Stimulated activated CD4-positive, alpha-beta T cell treated with anti-CD3 and anti-CD28 coated beads, Interleukin-1b, Interleukin-23, amount 100 ng/mL, for 1 hour (primary cell): Measurements from ENCODE around the gene CES5A.
"Not testable (repeated sequence)": the region's sequence is repeated elsewhere in the genome, so short reads cannot be mapped to it uniquely, and the experiment has no call there.

ENCODE experiments used
- DNase-seq, 2 donors: peaks; one replicate each; pipeline ENCODE4 v3.0.0-alpha.2; 2020; ENCODE audit warnings: low read depth in 2 of 2

CES5A gene

GRCh38 chr16:55875273-55875672 lies at the start of gene CES5A:
Gene CES5A (minus strand): TSS chr16:55875373. CDS start chr16:55875221, 152 bp downstream.
- DNase-seq, result no peak

DNA sequence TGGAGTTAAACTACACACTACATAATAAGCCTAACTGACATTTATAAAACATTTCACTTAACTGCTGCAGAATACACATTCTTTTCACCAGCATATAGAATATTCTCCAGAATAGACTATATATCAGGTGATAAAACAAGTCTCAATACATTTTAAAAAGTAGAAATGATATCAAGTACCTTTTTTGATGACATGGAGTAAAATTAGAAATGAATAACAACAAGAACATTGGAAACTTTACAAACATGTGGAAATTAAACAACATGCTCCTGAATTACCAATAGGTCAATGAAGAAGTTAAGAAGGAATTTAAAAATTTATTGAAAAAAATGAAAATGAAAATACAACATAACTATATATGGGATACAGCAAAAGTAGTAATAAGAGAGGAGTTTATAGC lies 47.5 kb upstream of the CES5A start:
- DNase-seq, result no peak

DNA sequence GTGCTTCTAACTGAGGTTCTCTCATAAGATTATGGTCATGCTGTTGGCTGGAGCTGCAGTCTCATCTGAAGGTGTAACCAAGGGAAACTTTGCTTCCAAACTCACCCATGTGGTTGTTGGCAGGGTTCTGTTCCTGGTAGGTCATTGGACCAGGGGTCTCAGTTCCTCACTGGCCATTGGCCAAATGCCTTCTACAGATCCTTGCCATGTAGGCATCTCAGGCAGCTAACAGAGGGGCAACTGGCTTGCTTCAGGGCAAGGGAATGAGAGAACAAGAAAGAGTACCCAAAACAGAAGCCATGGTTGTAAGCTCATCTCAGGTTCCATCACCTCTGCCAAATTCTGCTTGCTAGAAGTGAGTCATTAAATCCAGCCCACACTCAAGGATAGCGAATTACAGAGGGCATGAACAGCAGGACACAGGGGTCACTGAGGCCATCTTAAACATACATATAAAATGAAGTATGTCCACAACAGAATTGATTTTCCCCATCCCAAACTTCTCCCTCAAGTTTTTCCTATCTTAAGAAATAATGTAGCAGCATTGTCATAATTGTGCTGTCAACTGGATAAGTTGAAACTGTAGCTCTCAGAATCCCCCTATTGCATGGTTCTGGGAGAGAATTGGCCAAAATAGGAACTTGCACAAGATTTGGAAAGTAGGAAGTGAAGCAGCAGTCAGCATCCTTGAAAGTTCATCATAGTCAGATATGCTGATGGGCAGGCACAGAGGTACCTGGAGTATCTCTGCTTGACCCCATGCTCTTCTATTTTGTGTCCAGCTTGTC lies 42.4 kb upstream of the CES5A start:
- DNase-seq, result no peak

DNA sequence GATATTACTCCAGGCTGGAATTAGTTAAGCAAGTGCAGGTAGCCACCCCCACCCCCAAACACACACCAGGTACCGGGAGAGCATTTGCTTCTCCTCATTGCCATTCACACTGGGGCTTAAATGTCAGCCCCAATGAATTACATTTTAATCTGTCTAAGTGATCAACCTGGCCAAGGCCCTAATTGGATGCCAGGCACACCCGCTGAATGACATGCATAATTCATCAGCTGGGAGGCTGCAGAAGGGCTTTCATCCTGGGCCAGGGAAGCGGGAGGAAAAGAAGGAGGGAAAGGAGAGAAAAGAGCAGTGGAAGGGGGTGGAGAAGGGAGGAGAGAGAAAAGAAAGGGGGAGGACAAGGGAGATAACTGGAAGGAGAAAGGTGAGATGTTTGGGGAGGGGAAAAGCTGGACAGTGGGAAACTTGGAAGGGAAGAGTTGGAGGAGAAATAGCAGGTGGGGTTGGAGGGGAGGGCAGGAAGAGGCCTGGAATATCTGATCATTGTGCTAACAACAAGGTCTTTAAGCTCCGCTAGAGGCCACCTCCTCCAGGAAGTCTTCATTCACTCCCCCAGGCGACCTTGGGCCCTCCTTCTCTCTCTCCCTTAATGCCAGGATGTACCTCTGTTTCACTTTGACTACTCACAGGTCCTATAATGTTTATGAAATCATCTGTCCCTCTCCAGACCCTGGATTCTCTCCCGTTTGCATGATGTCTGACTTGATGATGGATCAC lies 40.1 kb upstream of the CES5A start:
- DNase-seq, result no peak

DNA sequence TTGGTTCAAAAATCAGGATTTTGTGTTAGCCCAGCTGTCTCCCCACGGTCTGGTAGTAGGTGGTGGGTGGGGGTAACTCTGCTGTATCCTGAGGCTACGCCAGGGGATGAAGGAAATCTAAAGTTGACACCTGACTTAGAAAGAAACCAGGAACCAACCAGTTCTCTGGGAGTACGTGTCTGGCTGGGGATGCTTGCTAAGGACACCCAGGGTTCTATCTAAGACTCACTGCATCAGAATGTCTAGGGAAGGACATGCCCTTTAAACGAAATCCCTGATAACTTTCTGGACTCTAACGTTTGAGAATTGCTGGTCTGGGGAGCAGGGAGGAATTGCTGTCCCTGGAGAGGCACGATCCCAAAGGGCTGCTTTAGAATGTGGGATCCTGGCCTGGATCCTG lies 39.2 kb upstream of the CES5A start:
- no peak for DNase-seq

DNA sequence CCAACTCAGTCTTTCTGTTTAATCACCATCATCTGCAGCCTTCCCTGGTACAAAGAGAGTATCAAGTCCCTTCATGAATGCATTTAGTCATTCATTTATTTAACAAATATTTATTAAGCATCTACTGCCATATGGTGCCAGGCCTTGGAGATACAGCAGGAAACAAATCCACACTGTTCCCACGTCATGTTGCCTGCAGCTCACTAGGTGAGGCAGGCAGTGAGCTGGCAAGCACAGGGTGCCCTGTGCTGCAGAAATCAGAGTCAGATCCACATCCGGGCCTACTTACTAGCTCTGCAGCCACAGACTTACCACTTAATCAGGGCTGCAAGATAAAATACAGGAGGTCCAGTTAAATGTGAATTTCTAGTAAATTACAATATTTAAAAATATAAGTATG lies 38.5 kb upstream of the CES5A start:
- no peak for DNase-seq

- DNase-seq, result not testable (repeated sequence)
These were observed 37.9 kb upstream of the CES5A start for GRCh38 chr16:55913121-55913520.

DNA sequence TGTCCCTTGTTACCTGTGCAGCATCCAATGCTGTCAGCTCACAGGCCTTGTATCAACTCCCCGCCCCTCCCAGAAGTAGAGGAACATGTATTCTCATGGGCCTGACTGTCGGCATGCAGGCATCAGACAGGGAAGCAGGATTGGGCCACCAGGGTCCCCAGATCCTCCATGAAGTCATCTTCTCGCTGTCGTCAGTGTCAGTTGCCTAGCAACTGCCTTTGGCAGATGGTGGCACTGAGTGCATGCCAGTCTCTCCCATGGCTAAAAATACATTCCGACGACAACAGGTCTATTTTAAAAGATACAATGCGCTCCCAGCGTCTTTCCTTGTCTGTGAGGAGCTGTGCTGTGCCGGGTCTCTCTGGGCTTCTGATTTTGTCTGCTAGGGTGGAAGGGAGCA lies 36.8 kb upstream of the CES5A start:
- no peak for DNase-seq

GRCh38 chr16:55911616-55912015 lies 36.4 kb upstream of the CES5A start:
- no peak for DNase-seq

DNA sequence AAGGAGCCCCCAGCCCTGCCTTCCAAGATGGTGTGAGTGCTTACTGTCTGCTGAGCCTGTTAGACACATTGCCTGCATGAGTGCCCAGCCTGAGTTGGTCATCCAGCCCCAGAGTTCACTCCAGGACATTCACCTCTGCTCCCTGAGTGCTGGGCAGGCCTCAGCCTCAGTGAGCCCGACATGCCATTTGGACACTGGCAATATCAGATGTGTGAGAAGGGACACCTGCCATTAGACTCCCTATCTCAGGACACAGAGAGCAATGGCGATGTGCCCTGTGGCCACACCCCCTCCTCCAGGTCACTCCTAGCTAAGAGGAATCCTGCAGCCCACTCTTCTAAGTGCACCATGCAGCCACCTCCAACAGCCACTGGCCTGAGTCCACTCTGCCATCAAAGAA lies 34.7 kb upstream of the CES5A start:
- no peak for DNase-seq

DNA sequence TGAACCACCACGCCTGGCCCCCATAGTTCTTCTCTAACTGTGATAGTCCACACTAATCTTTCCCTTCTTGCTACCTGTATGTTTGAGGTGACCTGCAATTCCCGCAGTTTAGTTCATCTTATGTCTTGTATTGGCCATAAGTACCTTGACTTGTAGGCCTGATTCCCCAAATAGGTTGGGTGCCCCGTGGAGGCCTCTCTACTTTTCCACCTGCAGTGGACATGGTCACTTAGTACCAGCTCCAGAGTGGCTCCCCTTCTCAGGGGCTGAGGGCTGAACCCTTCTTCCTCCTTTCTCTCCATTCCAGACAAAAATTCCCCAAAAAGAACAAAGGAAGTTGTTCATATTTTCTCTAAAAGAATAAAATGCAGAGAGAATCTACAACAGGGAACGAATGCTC lies 33.5 kb upstream of the CES5A start:
- DNase-seq, result no peak

GRCh38 chr16:55907661-55908060 lies 32.5 kb upstream of the CES5A start:
- DNase-seq, result no peak

- DNase-seq, result no peak
These were observed 30.9 kb upstream of the CES5A start for GRCh38 chr16:55906123-55906522.

- DNase-seq, result no peak
These were observed 30.5 kb upstream of the CES5A start for GRCh38 chr16:55905651-55906050.

DNA sequence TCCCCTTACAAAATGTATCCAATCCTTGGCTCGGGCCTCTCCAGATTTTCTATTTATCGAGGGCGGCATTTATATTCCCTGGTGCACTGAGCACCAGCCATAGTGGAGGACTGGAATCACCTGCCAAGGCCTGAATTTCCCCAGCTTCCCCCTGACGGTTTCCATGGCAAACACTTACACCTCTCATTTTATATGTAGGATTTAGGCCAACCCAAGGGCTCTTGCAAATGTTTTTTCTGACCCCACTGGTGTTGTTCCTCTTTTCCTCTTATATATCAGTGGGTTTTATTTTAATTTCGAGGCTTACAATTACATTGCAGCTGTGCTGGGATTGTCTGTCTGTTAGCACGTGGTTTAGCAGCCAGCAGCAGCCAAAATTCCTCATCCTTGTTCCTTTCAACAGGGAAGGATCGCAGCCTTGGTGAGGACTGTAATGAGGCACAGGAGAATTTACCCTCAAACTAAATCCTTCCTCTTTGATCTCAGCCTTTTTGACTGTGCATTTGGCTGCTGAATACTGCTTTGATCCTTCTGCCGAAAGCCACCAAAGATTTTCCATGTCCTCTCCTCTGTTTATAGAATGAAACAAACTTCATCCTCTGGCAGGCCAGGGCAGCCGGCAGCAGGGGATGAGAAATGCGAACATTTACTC lies 26.5 kb upstream of the CES5A start:
- DNase-seq, result no peak

- DNase-seq, result no peak
These were observed 25.6 kb upstream of the CES5A start for GRCh38 chr16:55900616-55901393.

GRCh38 chr16:55899857-55900256 lies 24.7 kb upstream of the CES5A start:
- DNase-seq, result no peak

- no peak for DNase-seq
These were observed 23.4 kb upstream of the CES5A start for GRCh38 chr16:55898592-55898991.

- no peak for DNase-seq
These were observed 17.6 kb upstream of the CES5A start for GRCh38 chr16:55892821-55893220.

DNA sequence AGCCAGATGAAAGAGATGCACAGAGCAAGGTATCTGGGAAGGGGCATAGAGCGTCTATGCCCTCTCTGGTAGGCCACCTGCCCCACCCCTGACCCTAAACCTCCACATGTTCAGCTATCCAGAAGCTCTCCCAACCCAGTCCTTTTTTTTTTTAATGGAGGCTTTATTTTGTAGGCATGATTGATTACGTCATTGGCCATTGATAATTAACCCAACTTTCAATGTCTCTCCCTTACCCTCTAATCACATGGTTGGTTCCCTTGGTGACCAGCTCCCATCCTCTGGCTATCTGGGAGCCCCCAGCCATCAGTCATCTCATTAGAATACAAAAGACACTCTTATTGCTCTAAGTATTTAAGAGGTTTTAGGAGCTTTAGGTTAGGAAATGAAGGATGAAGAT lies 14.3 kb upstream of the CES5A start:
- no peak for DNase-seq

GRCh38 chr16:55888546-55888945 lies 13.4 kb upstream of the CES5A start:
- DNase-seq, result no peak

GRCh38 chr16:55876854-55877253 lies 1.7 kb upstream of the CES5A start:
- no peak for DNase-seq
